ENCODE results near the gene PRSS38. TPM values are rescaled to one million over a fixed set of nuclear protein-coding genes. Genes with fewer than 3 reads are reported as not detected.
"Not testable (repeated sequence)": the region's sequence is repeated elsewhere in the genome, so short reads cannot be mapped to it uniquely, and the experiment has no call there.

The PRSS38 gene
- total and polyA plus RNA-seq, 2 experiments from 2014 or later = not detected

- Histone ChIP-seq H2AFZ (no peak overlapping the region), H3K79me2 (ENCODE audit: insufficient read depth) (no peaks in the 10 kb centered on the region), H3F3A (ENCODE audit: insufficient read depth) (no peaks in the 10 kb centered on the region), H3K27ac (no peak overlapping the region), H3K4me2 (ENCODE audit: unreplicated experiment) (no peak overlapping the region), H3K9ac (no peak overlapping the region), H3K4me3 (no peak overlapping the region), H3K9me2 (ENCODE audit: insufficient read depth) (no peaks in the 10 kb centered on the region), H4K20me1 (ENCODE audit: insufficient read depth) (no peaks in the 10 kb centered on the region), H3K9me3 (ENCODE audit: low read depth) (no peaks in the 10 kb centered on the region), H3K4me1 (ENCODE audit: insufficient read depth) (no peaks in the 10 kb centered on the region), H3K27me3 (replicated peaks; ENCODE audit: insufficient read depth) (peaks cover 25% of the 10 kb centered on the region), H3K36me3 (ENCODE audit: low read depth) (no peaks in the 10 kb centered on the region)
- in situ Hi-C loops (cut with MboI) = no loop called here
- TF ChIP-seq EZH2phosphoT487 (IDR thresholded peaks at IDR 0.05; ENCODE audit: insufficient read depth, low read depth) (no peak), EZH2 (IDR thresholded peaks at IDR 0.05; ENCODE audit: insufficient read depth, poor library complexity, severe bottlenecking) (no peak)
- peak; percentile 46 for DNase-seq
- WGBS, 2 experiments (ENCODE audit: low coverage in 1 of 2, low lambda C conversion rate in 2 of 2, missing lambda C conversion rate in 2 of 2) = 34 to 35% methylated on average over 5 of the region's 5 CpGs
Observed at GRCh38 chr1:227869279-227869842, 53.9 kb downstream of the PRSS38 start.

GRCh38 chr1:227869851-227870305 lies 54.4 kb downstream of the PRSS38 start:
- H3K79me2 ChIP-seq (ENCODE audit: insufficient read depth) = no peaks in the 10 kb centered on the region
- H3K9me3 ChIP-seq (ENCODE audit: low read depth) = no peaks in the 10 kb centered on the region
- no peaks in the 10 kb centered on the region for H3K4me1 ChIP-seq (ENCODE audit: insufficient read depth)
- H3K36me3 ChIP-seq (ENCODE audit: low read depth) = no peaks in the 10 kb centered on the region
- TF ChIP-seq EZH2 (IDR thresholded peaks at IDR 0.05; ENCODE audit: insufficient read depth, poor library complexity, severe bottlenecking) = no peak
- TF ChIP-seq EZH2phosphoT487 (IDR thresholded peaks at IDR 0.05; ENCODE audit: insufficient read depth, low read depth) = no peak
- no peak overlapping the region for H3K27ac ChIP-seq
- H4K20me1 ChIP-seq (ENCODE audit: insufficient read depth) = no peaks in the 10 kb centered on the region
- H3F3A ChIP-seq (ENCODE audit: insufficient read depth) = no peaks in the 10 kb centered on the region
- H3K27me3 ChIP-seq (replicated peaks; ENCODE audit: insufficient read depth) = peaks cover 21% of the 10 kb centered on the region
- in situ Hi-C loops (cut with MboI) = no loop called here
- DNase-seq = peak; percentile 61
- H3K9me2 ChIP-seq (ENCODE audit: insufficient read depth) = no peaks in the 10 kb centered on the region
- H2AFZ ChIP-seq = no peak overlapping the region
- WGBS, 2 experiments (ENCODE audit: low coverage in 1 of 2, low lambda C conversion rate in 2 of 2, missing lambda C conversion rate in 2 of 2) = 19 to 23% methylated on average over 5 of the region's 5 CpGs
- H3K9ac ChIP-seq = no peak overlapping the region
- H3K4me3 ChIP-seq = no peak overlapping the region
- no peak overlapping the region for H3K4me2 ChIP-seq (ENCODE audit: unreplicated experiment)

GRCh38 chr1:227870366-227870765 lies 54.9 kb downstream of the PRSS38 start:
- TF ChIP-seq EZH2phosphoT487 (IDR thresholded peaks at IDR 0.05; ENCODE audit: insufficient read depth, low read depth) (no peak), EZH2 (IDR thresholded peaks at IDR 0.05; ENCODE audit: insufficient read depth, poor library complexity, severe bottlenecking) (no peak)
- Histone ChIP-seq H3K4me2 (ENCODE audit: unreplicated experiment) (no peak overlapping the region), H3K79me2 (ENCODE audit: insufficient read depth) (no peaks in the 10 kb centered on the region), H3K9ac (no peak overlapping the region), H3K9me3 (ENCODE audit: low read depth) (no peaks in the 10 kb centered on the region), H3K27ac (no peak overlapping the region), H4K20me1 (ENCODE audit: insufficient read depth) (no peaks in the 10 kb centered on the region), H3K27me3 (replicated peaks; ENCODE audit: insufficient read depth) (peaks cover 23% of the 10 kb centered on the region), H3K4me1 (ENCODE audit: insufficient read depth) (no peaks in the 10 kb centered on the region), H3F3A (ENCODE audit: insufficient read depth) (no peaks in the 10 kb centered on the region), H3K4me3 (no peak overlapping the region), H3K36me3 (ENCODE audit: low read depth) (no peaks in the 10 kb centered on the region), H3K9me2 (ENCODE audit: insufficient read depth) (no peaks in the 10 kb centered on the region), H2AFZ (no peak overlapping the region)
- no peak for DNase-seq
- in situ Hi-C loops (cut with MboI) = no loop called here
- 35 to 37% methylated on average over 3 of the region's 3 CpGs for WGBS, 2 experiments (ENCODE audit: low coverage in 1 of 2, low lambda C conversion rate in 2 of 2, missing lambda C conversion rate in 2 of 2)

- not testable (repeated sequence) for H3K36me3 ChIP-seq (ENCODE audit: low read depth)
Observed at GRCh38 chr1:227871892-227872291, 56.4 kb downstream of the PRSS38 start.

GRCh38 chr1:227877810-227878209 lies 62.3 kb downstream of the PRSS38 start:
- H2AFZ ChIP-seq; H3K4me2 ChIP-seq (ENCODE audit: unreplicated experiment); in situ Hi-C loops (cut with MboI); H3K36me3 ChIP-seq (ENCODE audit: low read depth); H3K4me3 ChIP-seq; H3K27ac ChIP-seq; DNase-seq; H3K79me2 ChIP-seq (ENCODE audit: insufficient read depth); H3K4me1 ChIP-seq (ENCODE audit: insufficient read depth); H4K20me1 ChIP-seq (ENCODE audit: insufficient read depth); H3K9me3 ChIP-seq (ENCODE audit: low read depth); H3K9ac ChIP-seq; H3F3A ChIP-seq (ENCODE audit: insufficient read depth); H3K9me2 ChIP-seq (ENCODE audit: insufficient read depth): not testable (repeated sequence)
- H3K27me3 ChIP-seq (replicated peaks; ENCODE audit: insufficient read depth) = peaks cover 14% of the 10 kb centered on the region
- 35 to 38% methylated on average over 3 of the region's 3 CpGs for WGBS, 2 experiments (ENCODE audit: low coverage in 1 of 2, low lambda C conversion rate in 2 of 2, missing lambda C conversion rate in 2 of 2)

More at GRCh38 chr1:227871892-227872291, 56.4 kb downstream of the PRSS38 start:
- H3K9ac ChIP-seq; H3K4me2 ChIP-seq (ENCODE audit: unreplicated experiment); H3K4me1 ChIP-seq (ENCODE audit: insufficient read depth); H3K27ac ChIP-seq; in situ Hi-C loops (cut with MboI); H3K79me2 ChIP-seq (ENCODE audit: insufficient read depth); H3F3A ChIP-seq (ENCODE audit: insufficient read depth); DNase-seq; H3K9me2 ChIP-seq (ENCODE audit: insufficient read depth); H3K4me3 ChIP-seq; H3K9me3 ChIP-seq (ENCODE audit: low read depth); H4K20me1 ChIP-seq (ENCODE audit: insufficient read depth); H2AFZ ChIP-seq: not testable (repeated sequence)
- 25 to 41% methylated on average over 5 of the region's 5 CpGs for WGBS, 2 experiments (ENCODE audit: low coverage in 1 of 2, low lambda C conversion rate in 2 of 2, missing lambda C conversion rate in 2 of 2)
- H3K27me3 ChIP-seq (replicated peaks; ENCODE audit: insufficient read depth) = peaks cover 24% of the 10 kb centered on the region

Measured in GM23248 (cell line).